GM12878 (cell line): ENCODE results near the gene TUNAR. TPM values are rescaled to one million over a fixed set of nuclear protein-coding genes. Genes with fewer than 3 reads are reported as not detected.
A peak's percentile ranks its signal among the peaks of the same experiment; 100 is the strongest.

Experiments used
- ATAC-seq: fragments of 200-7000 bp; cut with Tn5 transposase; 3 replicates; pipeline ENCODE4 v1.9.1; 2020; ENCODE audit warnings: mild to moderate bottlenecking, moderate library complexity
- BruUV-seq: library from RNA; stranded (reverse); fragments of 400-500 nt; replicated peaks from 2 replicates; lab custom pipeline; 2021; lab: Mats Ljungman, UMichigan
- CTCF ChIA-PET: fragments of 300-600 bp; sonication (Branson Sonifier 250); formaldehyde crosslinking; extraction: SDS; loops from one replicate; lab custom pipeline; 2021; ENCODE audit warnings: inconsistent platforms; lab: Yijun Ruan, JAX
- POLR2A ChIA-PET: fragments of 350-600 bp; formaldehyde crosslinking; extraction: SDS; loops from one replicate; lab custom pipeline; 2021; ENCODE audit warnings: inconsistent platforms; lab: Charles Lee
- RAD21 ChIA-PET: fragments of 300-600 bp; sonication (Branson Sonifier 250); formaldehyde crosslinking; loops from one replicate; lab custom pipeline; 2023; ENCODE audit warnings: antibody characterized with exemption; ENCODE audit not compliant: unreplicated experiment; lab: Charles Lee
- SMC1A ChIA-PET: fragments of 300-600 bp; sonication (Branson Sonifier 250); formaldehyde crosslinking; loops from one replicate; lab custom pipeline; 2023; ENCODE audit not compliant: unreplicated experiment, uncharacterized antibody; lab: Charles Lee
- DNase-seq: peaks from one replicate; pipeline ENCODE4 v3.0.0-alpha.2; 2011; ENCODE audit warnings: low read depth, low spot score
- FAIRE-seq: peaks from 3 replicates; lab custom pipeline; 2011; peaks lifted over from hg19 to GRCh38; lab: Jason Lieb, UNC
- H2AFZ ChIP-seq: 2 replicates; pipeline ENCODE4 v1.6.0; 2011; ENCODE audit warnings: low read depth, low read length, control low read depth; ENCODE audit not compliant: control insufficient read depth
- H3K27ac ChIP-seq: 2 replicates; pipeline ENCODE4 v1.5.1; 2011; ENCODE audit warnings: control low read depth; ENCODE audit not compliant: control insufficient read depth, insufficient read depth
- H3K27me3 ChIP-seq, 2 experiments: replicated peaks in 1 of 2; 2 replicates each; pipeline versions ENCODE4 v1.6.0 to v1.6.1; 2011; ENCODE audit warnings: low read length in 1 of 2; ENCODE audit not compliant: control insufficient read depth in 2 of 2, insufficient read depth in 2 of 2
- H3K36me3 ChIP-seq, 2 experiments: 2 replicates each; pipeline ENCODE4 v1.5.1; 2011; ENCODE audit warnings: low read length in 1 of 2; ENCODE audit not compliant: control insufficient read depth in 2 of 2, insufficient read depth in 2 of 2
- H3K4me1 ChIP-seq: 2 replicates; pipeline ENCODE4 v1.6.1; 2011; ENCODE audit warnings: mild to moderate bottlenecking, low read length, moderate library complexity, mixed read lengths; ENCODE audit not compliant: control insufficient read depth, insufficient read depth
- H3K4me2 ChIP-seq: 2 replicates; pipeline ENCODE4 v1.6.0; 2011; ENCODE audit warnings: control low read depth; ENCODE audit not compliant: control insufficient read depth, insufficient read depth
- H3K4me3 ChIP-seq: fragments of 200-600 bp; sonication (generic); 2 replicates; pipeline ENCODE4 v1.5.1; 2016
- H3K79me2 ChIP-seq: 2 replicates; pipeline ENCODE4 v1.6.0; 2011; ENCODE audit warnings: low read length; ENCODE audit not compliant: control insufficient read depth, insufficient read depth
- H3K9ac ChIP-seq: 2 replicates; pipeline ENCODE4 v1.8.0; 2011; ENCODE audit warnings: low read length, control low read depth, mixed read lengths; ENCODE audit not compliant: control insufficient read depth, insufficient read depth
- H3K9me3 ChIP-seq: replicated peaks from 3 replicates; pipeline ENCODE4 v1.5.1; 2011; ENCODE audit warnings: mild to moderate bottlenecking, low read length; ENCODE audit not compliant: control insufficient read depth, insufficient read depth
- H4K20me1 ChIP-seq: 2 replicates; pipeline ENCODE4 v1.6.0; 2011; ENCODE audit not compliant: control insufficient read depth, insufficient read depth
- CREM ChIP-seq: IDR thresholded peaks from 2 replicates; pipeline ENCODE4 v1.6.1; 2014; ENCODE audit warnings: antibody characterized with exemption, low read depth
- GABPA ChIP-seq: IDR thresholded peaks from 2 replicates; pipeline ENCODE4 v1.6.1; 2014; ENCODE audit warnings: antibody characterized with exemption, low read depth, mild to moderate bottlenecking, inconsistent platforms
- JUNB ChIP-seq: IDR thresholded peaks from 2 replicates; pipeline ENCODE4 v1.6.1; 2016; ENCODE audit warnings: antibody characterized with exemption, mild to moderate bottlenecking
- PAX5 ChIP-seq: IDR thresholded peaks from 2 replicates; pipeline ENCODE4 v1.6.1; 2011; ENCODE audit warnings: low read depth, low read length, borderline replicate concordance
- TARDBP ChIP-seq: IDR thresholded peaks from 2 replicates; pipeline ENCODE4 v1.6.1; 2016; ENCODE audit warnings: borderline replicate concordance
- WGBS: methylation state at CpG from one replicate; pipeline ENCODE4 v1.1.6; 2016; ENCODE audit warnings: low lambda C conversion rate; ENCODE audit not compliant: insufficient replicate concordance, insufficient coverage; ENCODE audit errors: missing lambda C conversion rate; 5-methylcytosine and 5-hydroxymethylcytosine counted together
- in situ Hi-C: fragments of 300-500 bp; cut with MboI; formaldehyde crosslinking; loops from 9 replicates; pipeline ENCODE4 v1.14.3; 2018; ENCODE audit warnings: mixed read lengths
- intact Hi-C: fragments of 100-400 bp; cut with micrococcal nuclease; formaldehyde crosslinking; loops from one replicate; pipeline ENCODE4 v1.14.2; 2022; ENCODE audit not compliant: unreplicated experiment
- polyA plus RNA-seq, 11 experiments: library from polyadenylated mRNA; depleted of rRNA in 4 of 11; unstranded in 6 of 11; stranded (reverse) in 5 of 11; fragments of >200 nt; fragmentation: Nextera tagmentation in 4 of 11; fragmentation: Illumina TruSeq in 1 of 11; extraction: Ambion mirVana in 4 of 11; extraction: Trizol in 1 of 11; gene quantifications; 1 replicate in 1 of 11; 2 replicates in 10 of 11; pipeline versions ENCODE4 v1.2.1 to v1.2.3, GENCODE V29; 2011 to 2016; ENCODE audit warnings: inconsistent platforms in 2 of 11, missing spikeins in 2 of 11, low read depth in 1 of 11
- total RNA-seq, 4 experiments: library from RNA; depleted of rRNA in 3 of 4; stranded (reverse); fragments of >200 nt in 3 of 4; fragmentation: Illumina TruSeq in 1 of 4; extraction: Trizol in 1 of 4; gene quantifications; 2 replicates each; pipeline versions ENCODE4 v1.2.1 to v1.2.3, GENCODE V29; 2013 to 2021
- TF ChIP-seq, protein P1 (sequence below): IDR thresholded peaks from 2 replicates; pipeline ENCODE4 v1.6.1; 2012; ENCODE audit warnings: mild to moderate bottlenecking, low read depth, low read length
- TF ChIP-seq, protein P2 (sequence below): fragments of 450-650 bp; IDR thresholded peaks from 2 replicates; pipeline ENCODE4 v1.6.1; 2017; ENCODE audit warnings: mild to moderate bottlenecking, low read depth, inconsistent platforms; ENCODE audit not compliant: poor library complexity, severe bottlenecking

TUNAR gene
- total and polyA plus RNA-seq, 10 of the 15 experiments (the other 5 are each of a cell fraction or from before 2014, with no cell fraction given), result 0.02 TPM; not detected in 9

DNA sequence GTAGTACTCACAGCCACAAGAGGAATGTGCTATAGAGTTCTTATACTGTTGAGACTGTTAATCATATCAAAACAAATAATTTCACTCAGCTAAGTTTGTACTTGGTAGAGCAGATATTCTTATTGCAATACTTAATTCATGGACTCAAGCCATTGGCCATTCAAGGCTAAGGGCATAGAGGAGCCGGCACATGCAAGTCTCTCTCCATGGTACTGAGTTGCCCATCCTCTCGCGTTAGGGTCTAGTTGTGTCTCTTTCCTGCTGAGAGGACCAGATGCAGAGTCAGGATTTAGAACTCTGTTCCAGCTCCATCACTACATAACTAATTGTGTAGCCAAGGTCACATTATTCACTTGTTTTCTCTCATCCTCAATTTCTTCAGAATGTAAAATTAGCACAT is 14.4 kb upstream of the TUNAR start:
- POLR2A ChIA-PET, result no interaction called here
- Histone ChIP-seq H4K20me1 (no peaks in the 10 kb centered on the region), H3K4me3 (no peak overlapping the region), H3K4me2 (no peak overlapping the region), H3K9me3 (no peaks in the 10 kb centered on the region), H3K79me2 (no peaks in the 10 kb centered on the region), H3K27ac (no peak overlapping the region), H2AFZ (no peak overlapping the region), H3K36me3 (no peaks in the 10 kb centered on the region), H3K27me3 (no peaks in the 10 kb centered on the region; a peak in 1 of 4 replicates), H3K4me1 (no peaks in the 10 kb centered on the region), H3K9ac (no peak overlapping the region)
- 0% methylated on average over 3 of the region's 3 CpGs for WGBS
- no TSS peak for BruUV-seq
- TF ChIP-seq JUNB, result no peak
- TF ChIP-seq TARDBP, result no peak
- no peak for TF ChIP-seq PAX5
- no peak for TF ChIP-seq GABPA
- TF ChIP-seq CREM, result no peak
- TF ChIP-seq, protein P1, sequence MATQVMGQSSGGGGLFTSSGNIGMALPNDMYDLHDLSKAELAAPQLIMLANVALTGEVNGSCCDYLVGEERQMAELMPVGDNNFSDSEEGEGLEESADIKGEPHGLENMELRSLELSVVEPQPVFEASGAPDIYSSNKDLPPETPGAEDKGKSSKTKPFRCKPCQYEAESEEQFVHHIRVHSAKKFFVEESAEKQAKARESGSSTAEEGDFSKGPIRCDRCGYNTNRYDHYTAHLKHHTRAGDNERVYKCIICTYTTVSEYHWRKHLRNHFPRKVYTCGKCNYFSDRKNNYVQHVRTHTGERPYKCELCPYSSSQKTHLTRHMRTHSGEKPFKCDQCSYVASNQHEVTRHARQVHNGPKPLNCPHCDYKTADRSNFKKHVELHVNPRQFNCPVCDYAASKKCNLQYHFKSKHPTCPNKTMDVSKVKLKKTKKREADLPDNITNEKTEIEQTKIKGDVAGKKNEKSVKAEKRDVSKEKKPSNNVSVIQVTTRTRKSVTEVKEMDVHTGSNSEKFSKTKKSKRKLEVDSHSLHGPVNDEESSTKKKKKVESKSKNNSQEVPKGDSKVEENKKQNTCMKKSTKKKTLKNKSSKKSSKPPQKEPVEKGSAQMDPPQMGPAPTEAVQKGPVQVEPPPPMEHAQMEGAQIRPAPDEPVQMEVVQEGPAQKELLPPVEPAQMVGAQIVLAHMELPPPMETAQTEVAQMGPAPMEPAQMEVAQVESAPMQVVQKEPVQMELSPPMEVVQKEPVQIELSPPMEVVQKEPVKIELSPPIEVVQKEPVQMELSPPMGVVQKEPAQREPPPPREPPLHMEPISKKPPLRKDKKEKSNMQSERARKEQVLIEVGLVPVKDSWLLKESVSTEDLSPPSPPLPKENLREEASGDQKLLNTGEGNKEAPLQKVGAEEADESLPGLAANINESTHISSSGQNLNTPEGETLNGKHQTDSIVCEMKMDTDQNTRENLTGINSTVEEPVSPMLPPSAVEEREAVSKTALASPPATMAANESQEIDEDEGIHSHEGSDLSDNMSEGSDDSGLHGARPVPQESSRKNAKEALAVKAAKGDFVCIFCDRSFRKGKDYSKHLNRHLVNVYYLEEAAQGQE, result peak; percentile 82
- TF ChIP-seq, protein P2, sequence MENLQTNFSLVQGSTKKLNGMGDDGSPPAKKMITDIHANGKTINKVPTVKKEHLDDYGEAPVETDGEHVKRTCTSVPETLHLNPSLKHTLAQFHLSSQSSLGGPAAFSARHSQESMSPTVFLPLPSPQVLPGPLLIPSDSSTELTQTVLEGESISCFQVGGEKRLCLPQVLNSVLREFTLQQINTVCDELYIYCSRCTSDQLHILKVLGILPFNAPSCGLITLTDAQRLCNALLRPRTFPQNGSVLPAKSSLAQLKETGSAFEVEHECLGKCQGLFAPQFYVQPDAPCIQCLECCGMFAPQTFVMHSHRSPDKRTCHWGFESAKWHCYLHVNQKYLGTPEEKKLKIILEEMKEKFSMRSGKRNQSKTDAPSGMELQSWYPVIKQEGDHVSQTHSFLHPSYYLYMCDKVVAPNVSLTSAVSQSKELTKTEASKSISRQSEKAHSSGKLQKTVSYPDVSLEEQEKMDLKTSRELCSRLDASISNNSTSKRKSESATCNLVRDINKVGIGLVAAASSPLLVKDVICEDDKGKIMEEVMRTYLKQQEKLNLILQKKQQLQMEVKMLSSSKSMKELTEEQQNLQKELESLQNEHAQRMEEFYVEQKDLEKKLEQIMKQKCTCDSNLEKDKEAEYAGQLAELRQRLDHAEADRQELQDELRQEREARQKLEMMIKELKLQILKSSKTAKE, result no peak
- FAIRE-seq (no peak), ATAC-seq (no peak), DNase-seq (no peak)
- intact Hi-C loops (no loop called here), in situ Hi-C loops (no loop called here)
- CTCF ChIA-PET, result interaction anchor here (1.1 kb wide), 1 partner anchor 179 kb away, joined by 3 read pairs; no protein-coding TSS in a partner anchor
- RAD21 ChIA-PET, result no interaction called here
- SMC1A ChIA-PET, result no interaction called here
